ENCODE results near the gene MOBP.
"Not testable (repeated sequence)": the region's sequence is repeated elsewhere in the genome, so short reads cannot be mapped to it uniquely, and the experiment has no call there.

Gene MOBP

GRCh38 chr3:39453134-39453533, 14.3 kb upstream of the MOBP start:
- no peak for DNase-seq

DNA sequence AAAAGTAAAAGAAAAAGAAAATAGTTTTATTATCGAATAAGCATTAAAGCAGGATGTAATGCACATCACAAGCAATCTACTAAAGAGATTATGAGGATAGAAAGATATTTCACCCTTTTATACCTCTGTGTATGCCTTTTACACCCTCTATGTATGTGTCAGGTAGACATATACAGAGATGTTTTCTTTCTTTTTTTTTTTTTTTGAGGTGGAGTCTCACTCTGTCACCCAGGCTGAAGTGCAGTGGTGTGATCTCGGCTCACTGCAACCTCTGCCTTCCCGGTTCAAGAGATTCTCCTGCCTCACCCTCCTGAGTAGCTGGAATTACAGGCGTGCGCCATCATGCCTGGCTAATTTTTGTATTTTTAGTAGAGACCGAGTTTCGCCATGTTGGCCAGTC, 13.6 kb upstream of the MOBP start:
- not testable (repeated sequence) for DNase-seq

DNA sequence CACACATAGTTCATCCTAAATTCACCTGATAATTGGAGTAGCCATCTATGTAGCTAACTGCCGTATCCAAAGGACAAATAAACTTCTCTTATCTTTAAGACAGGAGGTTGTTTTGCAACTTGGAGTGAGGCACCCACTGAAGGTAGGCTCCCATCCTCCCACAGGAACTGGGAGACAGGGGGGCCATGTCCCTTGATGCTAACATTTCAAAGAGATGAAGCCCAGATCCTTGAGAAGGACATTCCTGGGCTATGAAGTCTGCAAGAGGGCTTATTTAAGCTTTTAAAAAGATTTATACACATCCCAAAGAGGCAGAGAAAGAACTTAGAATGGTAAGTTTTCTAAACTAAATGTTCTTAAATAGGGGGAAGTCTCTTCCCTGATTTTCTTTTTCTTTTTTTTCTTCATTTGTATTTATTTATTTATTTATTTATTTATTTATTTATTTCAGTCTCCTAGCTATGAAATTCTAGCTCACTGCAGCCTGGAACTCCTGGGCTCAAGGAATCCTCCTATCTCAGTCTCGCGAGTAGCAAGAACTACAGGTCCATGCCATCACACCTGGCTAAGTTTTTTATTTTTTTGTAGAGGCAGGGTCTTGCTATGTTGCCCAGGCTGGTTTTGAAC, 12.8 kb upstream of the MOBP start:
- DNase-seq: no peak

DNA sequence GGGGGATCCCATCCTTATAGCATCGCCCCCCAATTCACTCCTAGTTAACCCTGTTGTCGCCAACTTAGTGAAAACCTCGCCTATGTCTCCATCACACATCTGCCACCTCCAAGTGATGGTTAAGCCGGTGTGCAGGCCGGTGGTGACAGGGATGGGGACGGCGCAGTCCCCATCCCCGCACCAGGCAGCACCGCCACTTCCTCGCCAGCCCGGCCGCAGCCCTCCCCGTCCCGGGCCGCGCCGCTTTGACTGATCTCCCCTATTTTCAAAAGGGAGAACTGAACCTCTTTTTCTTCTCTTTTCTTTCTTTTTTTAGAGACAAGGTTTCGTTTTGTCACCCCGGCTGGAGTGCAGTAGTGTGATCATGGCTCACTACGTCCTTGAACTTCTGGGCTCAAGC, 11.3 kb upstream of the MOBP start:
- DNase-seq: no peak

- no peak for DNase-seq
Measured at GRCh38 chr3:39457361-39457760, 10.1 kb upstream of the MOBP start.

DNA sequence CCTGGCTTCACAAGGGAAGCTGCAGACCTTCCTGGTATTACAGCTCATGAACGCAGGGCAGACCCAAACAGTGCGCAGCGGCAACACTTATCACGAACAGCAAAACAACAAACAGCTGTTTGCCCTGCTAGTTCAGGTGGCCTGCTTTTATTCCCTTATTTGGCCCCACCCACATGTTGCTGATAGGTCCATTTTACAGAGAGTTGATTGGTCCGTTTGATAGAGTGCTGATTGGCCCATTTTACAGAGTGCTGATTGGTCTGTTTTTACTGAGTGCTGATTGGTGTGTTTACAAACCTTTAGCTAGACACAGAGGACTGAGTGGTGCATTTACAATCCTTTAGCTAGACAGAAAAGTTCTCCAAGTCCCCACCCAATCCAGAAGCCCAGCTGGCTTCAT, 8.9 kb upstream of the MOBP start:
- DNase-seq: not testable (repeated sequence)

GRCh38 chr3:39460677-39461076, 6.8 kb upstream of the MOBP start:
- peak; percentile 72 to 84 for DNase-seq

- DNase-seq: no peak
Measured at GRCh38 chr3:39463269-39463668, 4.2 kb upstream of the MOBP start.

GRCh38 chr3:39466988-39467387, 492 bp upstream of the MOBP start:
- DNase-seq: peak in 1 of 2 donors; percentile 29

DNA sequence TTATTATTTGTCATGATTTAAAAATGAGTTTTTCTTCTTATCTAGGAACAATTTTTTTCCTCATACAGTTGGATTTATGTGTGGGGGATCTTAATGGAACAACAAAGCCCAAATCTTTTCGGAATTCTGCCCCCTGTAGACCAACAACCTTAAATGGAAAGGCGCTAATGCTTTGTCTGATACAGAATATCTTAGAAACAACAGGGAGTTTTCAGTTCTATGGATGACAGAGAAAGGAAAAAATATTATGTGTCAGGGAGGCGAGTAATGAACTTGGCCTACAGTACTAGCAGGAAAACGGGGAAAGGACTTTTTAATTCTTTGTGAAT, 592 bp downstream of the MOBP start:
- peak in 1 of 2 donors; percentile 65 for DNase-seq

GRCh38 chr3:39469258-39469657, 1.8 kb downstream of the MOBP start:
- no peak for DNase-seq

DNA sequence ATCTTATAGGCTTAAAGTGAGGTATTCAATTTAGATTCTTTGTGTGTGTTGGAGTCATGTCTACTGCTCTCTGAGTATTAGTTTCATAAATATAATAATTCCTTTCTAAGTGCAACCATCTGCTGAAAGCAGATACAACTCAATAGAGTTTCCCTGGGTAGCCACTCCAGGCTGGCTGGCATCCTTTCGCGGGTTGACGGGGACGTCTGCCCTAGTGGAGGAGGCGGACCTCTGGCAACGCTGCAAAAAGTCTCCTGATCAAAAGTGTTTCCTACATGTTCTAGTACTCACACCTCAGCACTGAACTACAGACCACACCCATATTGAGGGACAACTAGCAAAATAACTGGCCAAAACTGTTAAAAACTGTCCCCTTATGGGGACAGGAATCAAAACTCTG, 2.5 kb downstream of the MOBP start:
- no peak for DNase-seq

- DNase-seq: no peak
Measured at GRCh38 chr3:39471652-39472051, 4.2 kb downstream of the MOBP start.

DNA sequence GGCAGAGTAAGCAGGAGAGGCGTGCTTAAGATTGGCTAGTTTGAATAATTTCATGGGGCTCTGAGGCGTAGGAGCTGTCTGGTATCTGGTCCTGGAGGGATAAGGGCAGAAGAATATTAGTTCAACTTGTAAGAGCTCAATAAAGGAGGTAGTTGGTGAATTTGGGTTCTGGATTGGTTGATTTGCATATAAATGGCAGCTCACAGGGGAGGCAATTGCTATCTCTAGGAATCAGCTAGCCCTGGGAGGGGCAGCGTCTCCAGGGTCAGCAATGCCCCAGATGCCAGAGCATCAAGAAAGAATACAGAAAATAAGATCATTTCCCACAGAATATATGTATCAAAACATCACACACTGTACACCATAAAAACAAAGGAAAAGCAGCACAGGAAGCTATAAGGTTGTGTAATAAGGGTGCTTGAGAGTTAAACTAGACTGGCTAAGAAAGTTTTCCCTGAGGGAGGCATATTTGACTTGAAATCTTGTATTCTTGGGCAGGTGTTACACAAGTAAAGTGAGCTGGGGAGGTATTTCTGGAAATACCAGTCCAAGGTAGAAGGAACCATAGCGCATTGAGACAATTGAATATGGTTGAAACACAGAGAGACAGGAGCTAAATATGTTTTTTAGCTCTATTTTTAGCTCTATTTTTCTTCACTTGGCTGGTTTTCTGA, 6.1 kb downstream of the MOBP start:
- DNase-seq: no peak

GRCh38 chr3:39474126-39474515, 6.6 kb downstream of the MOBP start:
- no peak for DNase-seq

DNA sequence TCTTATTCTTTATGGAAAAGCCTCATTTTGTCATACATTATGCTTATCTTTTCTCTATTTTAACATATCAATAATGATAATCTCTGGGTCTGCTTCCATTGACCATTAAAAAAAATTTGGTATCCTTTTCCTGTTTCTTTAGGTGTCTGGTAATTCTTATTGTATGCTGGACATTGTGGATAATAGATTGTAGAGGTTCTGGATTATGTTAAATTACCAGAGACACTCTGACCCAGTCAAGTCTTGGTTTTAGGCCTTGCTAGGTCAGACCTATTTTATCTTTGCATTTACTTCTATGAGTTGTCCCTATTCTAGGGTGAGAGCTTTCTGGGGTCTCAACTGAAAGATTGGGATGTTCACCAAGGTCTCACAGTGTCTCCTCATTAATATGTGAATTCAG, 9.3 kb downstream of the MOBP start:
- no peak for DNase-seq

DNA sequence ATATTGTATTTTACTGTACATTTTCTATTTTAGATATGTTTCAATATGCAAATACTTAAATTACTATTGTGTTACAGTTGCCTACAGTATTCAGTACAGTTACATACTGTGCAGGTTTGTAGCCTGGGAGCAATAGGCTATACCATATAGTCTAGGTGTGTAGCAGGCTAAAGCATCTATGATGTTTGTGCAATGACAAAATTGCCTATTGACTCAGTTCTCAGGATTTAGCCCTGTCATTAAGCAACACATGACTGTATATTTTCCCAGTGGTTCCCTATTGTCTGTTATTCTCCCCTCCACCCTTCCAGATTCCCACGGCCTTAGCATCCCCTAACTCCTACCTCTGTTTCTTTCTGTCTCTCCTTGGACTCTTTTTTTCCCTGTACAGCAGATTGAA, 10.7 kb downstream of the MOBP start:
- no peak for DNase-seq

- DNase-seq: no peak
Measured at GRCh38 chr3:39479701-39480414, 12.4 kb downstream of the MOBP start.

- peak in 1 of 2 donors; percentile 22 for DNase-seq
Measured at GRCh38 chr3:39485547-39485946, 18.1 kb downstream of the MOBP start.

GRCh38 chr3:39491014-39491413, 23.5 kb downstream of the MOBP start:
- no peak for DNase-seq

DNA sequence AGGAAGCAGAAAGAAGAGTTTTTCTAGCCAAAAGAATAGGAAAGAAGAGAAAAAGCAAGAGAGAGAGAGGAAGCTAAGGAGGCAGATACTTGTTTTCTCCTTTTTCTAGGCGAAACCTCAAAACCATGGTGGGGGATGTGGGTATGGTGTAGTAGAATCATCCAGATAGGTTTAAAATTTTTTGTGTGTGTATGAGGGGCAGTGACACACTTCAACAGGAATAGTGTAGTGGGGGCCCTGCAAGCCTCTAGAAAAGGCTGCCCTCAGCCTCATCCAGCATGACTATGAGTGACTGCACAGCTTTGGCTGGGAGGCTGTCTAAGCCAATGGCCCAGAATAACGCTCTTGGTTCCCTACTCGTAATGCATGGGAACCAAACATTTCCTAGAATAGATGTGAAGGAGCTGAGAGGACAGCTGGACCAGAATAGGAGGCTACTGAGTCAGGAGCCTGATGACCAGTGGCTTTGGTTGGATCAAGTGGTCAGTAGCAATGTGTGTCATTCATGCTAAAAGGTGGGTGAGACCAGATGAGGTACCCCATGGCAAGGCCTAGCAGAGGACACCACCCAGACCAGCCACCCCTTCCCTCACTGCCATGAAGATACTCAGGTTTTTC, 24.4 kb downstream of the MOBP start:
- no peak for DNase-seq

DNA sequence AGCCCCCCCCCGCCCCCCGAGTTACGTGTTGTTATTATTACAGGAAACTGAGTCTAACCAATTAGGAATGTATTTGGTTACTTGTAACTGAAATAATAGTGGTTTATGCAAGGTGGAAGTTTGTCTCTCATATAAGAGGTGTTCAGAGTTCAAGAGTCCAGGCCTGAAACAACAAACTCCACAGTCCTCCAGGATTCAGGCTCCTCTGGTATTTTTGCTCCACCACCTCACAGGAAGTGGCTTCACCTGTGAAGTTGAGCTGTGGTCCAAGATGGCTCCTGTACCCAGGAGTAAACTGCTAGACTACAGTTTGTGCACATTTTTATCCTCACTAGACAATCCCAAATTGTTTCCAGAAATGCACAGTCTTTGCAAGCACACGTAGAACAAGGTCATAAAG, 27.3 kb downstream of the MOBP start:
- DNase-seq: no peak

GRCh38 chr3:39497753-39498152, 30.3 kb downstream of the MOBP start:
- DNase-seq: no peak

Data from hippocampal formation (tissue), 2 donors.